Activated T-helper 17 cell treated with anti-CD3 and anti-CD28 coated beads, Interleukin-2, amount 50 U/mL, for 72 hours (primary cell): ENCODE measurements around the gene RAB8A. TPM values are rescaled to one million over a fixed set of nuclear protein-coding genes. Genes with fewer than 3 reads are reported as not detected.
"Not testable (repeated sequence)": the region's sequence is repeated elsewhere in the genome, so short reads cannot be mapped to it uniquely, and the experiment has no call there.

Experiments
- ATAC-seq: fragments of 150-1000 bp; cut with Tn5 transposase; replicated peaks from 2 replicates; pipeline ENCODE4 v1.10.0; 2021; ENCODE audit warnings: mild to moderate bottlenecking, moderate library complexity
- H3K27ac Mint-ChIP-seq: one replicate; pipeline ENCODE4 v1.8.0; 2022; ENCODE audit warnings: mixed read lengths
- H3K27me3 Mint-ChIP-seq: one replicate; pipeline ENCODE4 v1.8.0; 2022; ENCODE audit warnings: mixed read lengths
- H3K36me3 Mint-ChIP-seq: one replicate; pipeline ENCODE4 v1.8.0; 2022; ENCODE audit warnings: low read depth, mild to moderate bottlenecking, mixed read lengths
- H3K4me1 Mint-ChIP-seq: one replicate; pipeline ENCODE4 v1.8.0; 2022; ENCODE audit warnings: mixed read lengths
- H3K4me3 Mint-ChIP-seq: one replicate; pipeline ENCODE4 v1.8.0; 2022; ENCODE audit warnings: mild to moderate bottlenecking, mixed read lengths
- H3K9me3 Mint-ChIP-seq: one replicate; pipeline ENCODE4 v1.8.0; 2022; ENCODE audit warnings: mixed read lengths
- total RNA-seq, 2 donors: library from RNA; stranded (reverse); gene quantifications; one replicate each; pipeline ENCODE4 v1.2.3, GENCODE V29; 2022

Gene RAB8A
- total RNA-seq, 2 donors from 2014 or later = 140 to 212 TPM

DNA sequence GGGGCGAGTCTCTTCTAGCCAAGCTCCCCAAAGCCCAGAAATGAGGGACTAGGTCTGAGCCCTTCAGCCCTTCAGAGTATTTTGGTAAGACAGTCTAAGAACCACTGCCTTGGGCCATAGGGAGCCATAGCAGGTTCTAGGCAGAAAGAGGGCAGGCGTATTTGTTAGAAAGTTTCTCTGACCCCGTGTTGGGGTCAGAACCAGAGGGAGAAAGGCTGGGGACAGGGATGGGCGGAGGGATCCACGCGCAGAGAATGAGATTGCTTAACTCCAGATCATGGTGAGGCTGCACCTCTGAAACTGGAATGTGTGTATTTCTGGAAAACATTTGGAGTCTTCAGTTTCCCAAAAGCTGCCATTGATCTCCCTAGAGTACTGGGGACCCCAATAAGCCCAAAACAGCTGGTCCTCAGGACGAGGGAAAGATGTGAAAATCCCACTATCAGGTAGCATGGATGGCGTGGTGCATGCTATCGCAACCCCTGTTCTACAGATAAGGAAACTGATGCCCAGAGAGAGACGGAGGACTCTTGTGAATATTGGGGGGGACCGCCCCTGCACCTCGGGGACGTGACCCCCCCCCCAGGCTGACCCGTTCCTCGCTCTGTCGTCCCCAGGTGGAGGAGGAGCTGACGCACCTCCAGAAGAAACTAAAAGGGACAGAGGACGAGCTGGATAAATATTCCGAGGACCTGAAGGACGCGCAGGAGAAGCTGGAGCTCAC, 36.1 kb upstream of the RAB8A start:
- Mint-ChIP-seq H3K36me3 (peaks cover 52% of the 10 kb centered on the region), H3K4me3 (peak overlapping the region; percentile 82), H3K9me3 (no peaks in the 10 kb centered on the region), H3K27me3 (no peaks in the 10 kb centered on the region), H3K4me1 (peaks cover 31% of the 10 kb centered on the region), H3K27ac (peak overlapping the region; percentile 96)
- peak; percentile 0 for ATAC-seq

DNA sequence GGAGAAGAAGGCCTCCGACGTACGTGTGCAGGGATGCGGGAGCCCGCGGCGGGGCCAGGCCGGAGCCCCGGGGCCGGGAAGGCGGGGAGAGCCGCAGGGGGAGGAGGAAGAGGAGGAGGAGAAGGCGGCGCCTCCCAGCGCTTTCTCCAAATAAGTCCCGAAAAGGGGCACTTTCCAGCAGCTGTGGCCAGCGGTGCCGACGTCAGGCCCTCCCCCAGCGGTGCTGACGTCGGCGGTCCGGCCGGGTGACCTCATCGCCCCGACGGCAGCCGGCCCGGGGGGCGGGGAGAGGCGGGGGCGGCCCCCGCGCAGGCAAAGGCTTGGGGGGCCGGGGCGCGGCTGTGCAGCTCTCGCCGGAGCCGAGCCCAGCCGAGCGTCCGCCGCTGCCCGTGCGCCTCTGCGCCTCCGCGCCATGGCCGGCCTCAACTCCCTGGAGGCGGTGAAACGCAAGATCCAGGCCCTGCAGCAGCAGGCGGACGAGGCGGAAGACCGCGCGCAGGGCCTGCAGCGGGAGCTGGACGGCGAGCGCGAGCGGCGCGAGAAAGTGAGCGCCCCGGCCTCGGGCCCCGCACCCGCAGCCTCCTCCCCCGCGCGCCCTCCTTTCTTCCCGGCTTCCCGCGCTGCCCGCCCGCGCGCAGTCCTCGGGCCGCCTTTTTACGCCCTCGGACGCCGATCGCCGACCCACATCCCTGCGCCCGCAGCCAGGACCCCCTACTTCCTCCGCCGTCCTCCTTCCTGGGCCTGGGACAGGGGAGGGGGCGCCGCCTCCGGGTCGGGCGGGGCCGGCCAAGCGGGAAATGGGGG, 35.3 kb upstream of the RAB8A start, which contains the start of gene TPM4:
Gene TPM4 (plus strand): TSS at position 342 of the 804 bp plus-strand sequence. CDS start 71 bp downstream, at position 413.
- Mint-ChIP-seq H3K9me3 (no peaks in the 10 kb centered on the region), H3K27me3 (no peaks in the 10 kb centered on the region), H3K36me3 (peaks cover 60% of the 10 kb centered on the region), H3K27ac (peak within 1 kb of the TSS; percentile 96), H3K4me3 (peak within 1 kb of the TSS; percentile 82), H3K4me1 (peaks cover 35% of the 10 kb centered on the region)
- peak; percentile 64 for ATAC-seq

DNA sequence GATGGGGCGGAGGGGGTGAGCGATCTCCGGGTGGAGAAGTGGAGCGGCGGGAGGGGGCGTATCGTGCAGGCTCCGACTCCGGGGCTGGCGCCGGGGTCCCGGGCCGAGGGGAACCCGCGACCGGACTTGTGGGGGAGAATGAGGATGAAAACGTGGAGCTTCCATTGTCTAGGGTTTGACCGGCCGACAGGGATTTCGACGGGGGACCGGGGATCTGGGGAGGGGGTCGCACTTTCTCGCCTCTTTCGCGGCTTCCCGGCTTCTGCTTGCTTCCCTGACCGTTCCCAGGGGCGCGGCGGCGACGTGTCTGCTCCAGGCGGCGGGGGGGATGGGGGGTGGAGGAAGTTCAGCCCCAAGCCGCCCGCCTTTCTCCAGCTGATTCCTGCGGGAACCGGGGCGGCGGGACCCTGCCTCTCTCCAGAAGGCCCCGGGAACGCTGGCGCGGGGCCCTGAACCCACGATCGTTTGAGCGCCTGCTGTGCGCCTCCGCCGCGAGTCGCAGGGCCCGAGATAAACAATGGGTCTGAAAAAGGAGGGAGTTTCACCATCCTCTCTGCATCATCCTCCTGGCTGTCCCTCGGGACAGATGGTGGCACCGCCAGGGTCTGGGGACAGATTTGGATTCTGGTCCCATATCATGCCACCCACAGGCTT, 34.6 kb upstream of the RAB8A start:
- Mint-ChIP-seq H3K36me3 (peaks cover 67% of the 10 kb centered on the region), H3K4me3 (peak overlapping the region; percentile 82), H3K27me3 (no peaks in the 10 kb centered on the region), H3K27ac (peak overlapping the region; percentile 95), H3K9me3 (no peaks in the 10 kb centered on the region), H3K4me1 (peaks cover 35% of the 10 kb centered on the region)
- no peak for ATAC-seq

GRCh38 chr19:16077984-16078758, 33.5 kb upstream of the RAB8A start:
- no peaks in the 10 kb centered on the region for H3K27me3 Mint-ChIP-seq
- peak; percentile 8 for ATAC-seq
- peaks cover 78% of the 10 kb centered on the region for H3K36me3 Mint-ChIP-seq
- H3K4me1 Mint-ChIP-seq = peaks cover 31% of the 10 kb centered on the region
- H3K9me3 Mint-ChIP-seq = no peaks in the 10 kb centered on the region
- H3K27ac Mint-ChIP-seq = peak overlapping the region; percentile 95
- H3K4me3 Mint-ChIP-seq = peak overlapping the region; percentile 82

GRCh38 chr19:16078759-16079707, 32.7 kb upstream of the RAB8A start:
- Mint-ChIP-seq H3K4me3 (peak overlapping the region; percentile 82), H3K36me3 (peaks cover 86% of the 10 kb centered on the region), H3K9me3 (no peaks in the 10 kb centered on the region), H3K4me1 (peaks cover 27% of the 10 kb centered on the region), H3K27ac (peak overlapping the region; percentile 95), H3K27me3 (no peaks in the 10 kb centered on the region)
- ATAC-seq = peak; percentile 65

GRCh38 chr19:16084067-16084685, 27.5 kb upstream of the RAB8A start:
- peak overlapping the region; percentile 82 for H3K4me3 Mint-ChIP-seq
- H3K36me3 Mint-ChIP-seq = peaks cover 100% of the 10 kb centered on the region
- no peaks in the 10 kb centered on the region for H3K9me3 Mint-ChIP-seq
- H3K4me1 Mint-ChIP-seq = peaks cover 27% of the 10 kb centered on the region
- peak overlapping the region; percentile 58 for H3K27ac Mint-ChIP-seq
- no peak for ATAC-seq
- no peaks in the 10 kb centered on the region for H3K27me3 Mint-ChIP-seq

DNA sequence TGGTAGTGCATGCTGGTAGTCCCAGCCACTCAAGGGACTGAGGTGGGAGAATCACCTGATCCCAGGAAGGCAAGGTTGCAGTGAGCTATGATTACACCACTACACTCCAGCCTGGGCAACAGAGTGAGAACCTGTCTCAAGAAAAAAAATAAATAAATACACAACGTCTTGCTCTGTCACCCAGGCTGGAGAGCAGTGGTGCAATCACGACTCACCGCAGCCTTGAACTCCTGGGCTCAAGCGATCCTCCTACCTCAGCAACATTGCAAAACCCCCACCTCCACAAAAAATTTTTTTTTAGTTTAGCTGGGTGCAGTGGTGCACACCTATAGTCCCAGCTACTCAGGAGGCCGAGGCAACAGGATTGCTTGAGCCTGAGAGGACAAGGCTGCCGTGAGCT, 26.6 kb upstream of the RAB8A start:
- Mint-ChIP-seq H3K4me3 (peak overlapping the region; percentile 82), H3K27ac (peak overlapping the region; percentile 89), H3K36me3 (peaks cover 100% of the 10 kb centered on the region), H3K9me3 (no peaks in the 10 kb centered on the region), H3K4me1 (peaks cover 20% of the 10 kb centered on the region), H3K27me3 (no peaks in the 10 kb centered on the region)
- ATAC-seq = peak; percentile 10

DNA sequence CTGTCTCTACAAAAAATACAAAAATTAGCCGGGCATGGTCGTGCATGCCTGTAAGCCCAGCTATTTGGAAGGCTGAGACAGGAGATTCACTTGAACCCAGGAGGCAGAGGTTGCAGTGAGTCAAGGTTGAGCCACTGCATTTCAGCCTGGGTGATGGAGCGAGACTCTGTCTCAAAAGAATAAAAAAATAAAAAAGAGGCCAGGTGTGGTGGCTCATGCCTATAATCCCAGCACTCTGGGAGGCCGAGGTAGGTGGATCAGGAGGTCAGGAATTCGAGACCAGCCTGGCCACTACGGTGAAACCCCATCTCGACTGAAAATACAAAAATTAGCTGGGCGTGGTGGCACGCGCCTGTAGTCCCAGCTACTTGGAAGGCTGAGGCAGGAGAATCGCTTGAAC, 24.3 kb upstream of the RAB8A start:
- ATAC-seq, H3K27me3 Mint-ChIP-seq, H3K4me3 Mint-ChIP-seq, H3K27ac Mint-ChIP-seq, H3K9me3 Mint-ChIP-seq: not testable (repeated sequence)
- Mint-ChIP-seq H3K36me3 (peaks cover 100% of the 10 kb centered on the region), H3K4me1 (peaks cover 14% of the 10 kb centered on the region)

GRCh38 chr19:16087940-16088339, 23.7 kb upstream of the RAB8A start:
- Mint-ChIP-seq H3K27ac (no peak overlapping the region), H3K4me1 (peaks cover 14% of the 10 kb centered on the region), H3K9me3 (no peaks in the 10 kb centered on the region)

DNA sequence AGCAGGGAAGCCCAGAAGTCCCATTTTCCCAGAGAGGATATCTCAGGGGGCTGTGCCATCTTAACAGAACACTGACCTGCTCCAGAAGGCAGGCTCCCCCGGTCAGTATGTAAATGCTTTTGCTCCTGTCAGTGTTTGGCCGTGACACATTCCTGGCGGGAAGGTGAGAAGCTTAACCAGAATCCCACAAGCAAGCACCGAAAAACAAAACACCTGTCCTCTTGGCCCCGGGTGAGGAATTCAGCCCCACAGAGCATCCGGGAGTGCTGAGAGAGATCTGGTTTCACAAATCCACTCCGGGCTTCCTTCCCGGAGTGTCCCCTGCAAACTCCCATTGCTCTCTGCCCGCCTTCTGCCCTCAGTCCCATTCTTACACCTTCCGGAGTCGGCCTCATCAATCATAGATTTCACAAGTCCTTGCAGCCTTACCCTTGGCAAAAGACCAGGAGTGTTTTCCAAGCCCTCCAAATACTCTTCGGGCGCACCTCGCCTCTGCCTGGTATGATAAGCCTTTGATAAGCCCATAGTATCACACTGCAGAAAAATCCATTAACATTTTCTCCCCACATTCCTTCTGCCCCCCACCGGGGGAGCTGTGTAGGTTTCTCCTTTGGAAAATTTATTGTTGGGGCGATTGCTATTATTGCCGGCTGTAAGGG, 23.2 kb upstream of the RAB8A start:
- no peak for ATAC-seq
- H3K27ac Mint-ChIP-seq = no peak overlapping the region
- H3K4me3 Mint-ChIP-seq = no peak overlapping the region
- H3K9me3 Mint-ChIP-seq = no peaks in the 10 kb centered on the region
- H3K36me3 Mint-ChIP-seq = peaks cover 100% of the 10 kb centered on the region
- H3K27me3 Mint-ChIP-seq = no peaks in the 10 kb centered on the region
- H3K4me1 Mint-ChIP-seq = peaks cover 14% of the 10 kb centered on the region

More at GRCh38 chr19:16087940-16088339, 23.7 kb upstream of the RAB8A start:
- H3K4me3 Mint-ChIP-seq = no peak overlapping the region
- no peak for ATAC-seq
- no peaks in the 10 kb centered on the region for H3K27me3 Mint-ChIP-seq
- peaks cover 100% of the 10 kb centered on the region for H3K36me3 Mint-ChIP-seq

- no peaks in the 10 kb centered on the region for H3K9me3 Mint-ChIP-seq
These were observed 22.5 kb upstream of the RAB8A start for GRCh38 chr19:16089010-16089846.

More at GRCh38 chr19:16089010-16089846, 22.5 kb upstream of the RAB8A start:
- H3K4me3 Mint-ChIP-seq = no peak overlapping the region
- H3K4me1 Mint-ChIP-seq = peaks cover 14% of the 10 kb centered on the region
- H3K36me3 Mint-ChIP-seq = peaks cover 100% of the 10 kb centered on the region
- peak overlapping the region; percentile 70 for H3K27ac Mint-ChIP-seq
- ATAC-seq = no peak
- H3K27me3 Mint-ChIP-seq = no peaks in the 10 kb centered on the region
